Prostate gland (tissue), 2 donors: Measurements from ENCODE around the gene DSCAM. TPM values are rescaled to one million over a fixed set of nuclear protein-coding genes. Genes with fewer than 3 reads are reported as not detected.

Experiments
- DNase-seq: peaks from one replicate; pipeline ENCODE4 v3.0.0-alpha.2; 2019; ENCODE audit warnings: low spot score
- H3K27ac ChIP-seq, 2 donors: fragments of 200-600 bp; sonication (generic); 2 replicates each; pipeline ENCODE4 v1.5.1; 2017 to 2019
- H3K27me3 ChIP-seq: fragments of 200-600 bp; sonication (generic); replicated peaks from 2 replicates; pipeline ENCODE4 v1.5.1; 2019; ENCODE audit not compliant: insufficient read depth
- H3K36me3 ChIP-seq, 2 donors: fragments of 200-600 bp; sonication (generic); 1 replicate in 1 of 2; 2 replicates in 1 of 2; pipeline versions ENCODE4 v1.5.1 to v1.8.1; 2017 to 2019
- H3K4me1 ChIP-seq: fragments of 200-600 bp; sonication (generic); replicated peaks from 2 replicates; pipeline ENCODE4 v1.5.1; 2019
- H3K4me3 ChIP-seq, 2 donors: fragments of 200-600 bp; sonication (generic); 2 replicates each; pipeline ENCODE4 v1.5.1; 2017 to 2019
- H3K9me3 ChIP-seq: fragments of 200-600 bp; sonication (generic); 2 replicates; pipeline ENCODE4 v1.5.1; 2017
- POLR2A ChIP-seq: fragments of 450-650 bp; IDR thresholded peaks from one replicate; pipeline ENCODE4 v1.6.1; 2016; ENCODE audit warnings: antibody characterized with exemption, mild to moderate bottlenecking
- POLR2AphosphoS5 ChIP-seq: sonication (generic); formaldehyde crosslinking; IDR thresholded peaks from one replicate; pipeline ENCODE4 v1.6.1; 2017; ENCODE audit warnings: antibody characterized with exemption
- WGBS: methylation state at CpG from one replicate; pipeline ENCODE4 v1.1.5; 2018; 5-methylcytosine and 5-hydroxymethylcytosine counted together
- intact Hi-C: fragments of 100-400 bp; cut with DNase I; formaldehyde crosslinking; loops from one replicate; pipeline ENCODE4 v1.14.2; 2022
- total RNA-seq, 2 donors: library from RNA; depleted of rRNA; stranded (reverse); fragments of >200 nt; gene quantifications; one replicate each; pipeline ENCODE4 v1.1.0, GENCODE V29; 2016
- TF ChIP-seq, protein P1 (sequence below), 4 experiments: fragments of 200-600 bp in 2 of 4; fragments of 450-650 bp in 2 of 4; sonication (generic) in 2 of 4; IDR thresholded peaks; 1 replicate in 3 of 4; 2 replicates in 1 of 4; pipeline ENCODE4 v1.5.1; 2016 to 2019; ENCODE audit warnings: antibody characterized with exemption in 4 of 4, mild to moderate bottlenecking in 2 of 4, moderate library complexity in 2 of 4

The DSCAM gene
- total RNA-seq, 2 donors from 2014 or later: under 0.01 to 1.6 TPM

DNA sequence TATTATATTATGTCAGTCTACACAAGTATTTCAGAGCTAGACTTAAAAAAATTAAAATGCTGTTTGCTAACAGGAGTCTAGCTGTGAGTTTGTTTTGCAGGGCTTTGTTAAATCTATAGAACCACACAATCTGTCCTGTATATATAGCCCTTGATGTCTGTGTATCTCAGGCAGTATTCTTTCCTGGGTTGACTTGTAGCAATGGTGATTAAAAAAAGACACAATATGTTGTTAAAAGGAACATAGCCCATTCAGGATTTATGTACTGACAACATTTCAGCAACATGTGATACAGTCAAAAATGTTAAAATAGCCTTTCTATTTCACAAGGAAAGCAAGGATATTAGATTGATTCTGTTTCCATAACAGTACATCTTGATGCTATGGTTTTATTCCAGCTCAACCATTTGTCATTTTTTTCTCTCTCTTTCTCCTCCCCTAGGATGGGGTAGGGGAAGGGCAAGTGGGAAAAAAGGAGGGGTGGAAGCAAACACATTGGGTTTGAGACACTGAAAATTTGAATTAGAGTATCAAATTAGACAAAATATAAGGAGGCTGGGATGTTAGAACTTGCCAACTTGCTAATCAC is 139.2 kb downstream of the DSCAM start:
- no peak for DNase-seq
- H3K4me3 ChIP-seq: no peak overlapping the region
- no peaks in the 10 kb centered on the region for H3K27me3 ChIP-seq
- TF ChIP-seq POLR2AphosphoS5 (no peak), POLR2A (no peak)
- TF ChIP-seq, protein P1, sequence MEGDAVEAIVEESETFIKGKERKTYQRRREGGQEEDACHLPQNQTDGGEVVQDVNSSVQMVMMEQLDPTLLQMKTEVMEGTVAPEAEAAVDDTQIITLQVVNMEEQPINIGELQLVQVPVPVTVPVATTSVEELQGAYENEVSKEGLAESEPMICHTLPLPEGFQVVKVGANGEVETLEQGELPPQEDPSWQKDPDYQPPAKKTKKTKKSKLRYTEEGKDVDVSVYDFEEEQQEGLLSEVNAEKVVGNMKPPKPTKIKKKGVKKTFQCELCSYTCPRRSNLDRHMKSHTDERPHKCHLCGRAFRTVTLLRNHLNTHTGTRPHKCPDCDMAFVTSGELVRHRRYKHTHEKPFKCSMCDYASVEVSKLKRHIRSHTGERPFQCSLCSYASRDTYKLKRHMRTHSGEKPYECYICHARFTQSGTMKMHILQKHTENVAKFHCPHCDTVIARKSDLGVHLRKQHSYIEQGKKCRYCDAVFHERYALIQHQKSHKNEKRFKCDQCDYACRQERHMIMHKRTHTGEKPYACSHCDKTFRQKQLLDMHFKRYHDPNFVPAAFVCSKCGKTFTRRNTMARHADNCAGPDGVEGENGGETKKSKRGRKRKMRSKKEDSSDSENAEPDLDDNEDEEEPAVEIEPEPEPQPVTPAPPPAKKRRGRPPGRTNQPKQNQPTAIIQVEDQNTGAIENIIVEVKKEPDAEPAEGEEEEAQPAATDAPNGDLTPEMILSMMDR (IDR thresholded peaks at IDR 0.05): no peak
- H3K27ac ChIP-seq: no peak overlapping the region
- intact Hi-C loops: no loop called here
- H3K4me1 ChIP-seq: no peaks in the 10 kb centered on the region
- no peaks in the 10 kb centered on the region for H3K36me3 ChIP-seq
- H3K9me3 ChIP-seq: no peaks in the 10 kb centered on the region

DNA sequence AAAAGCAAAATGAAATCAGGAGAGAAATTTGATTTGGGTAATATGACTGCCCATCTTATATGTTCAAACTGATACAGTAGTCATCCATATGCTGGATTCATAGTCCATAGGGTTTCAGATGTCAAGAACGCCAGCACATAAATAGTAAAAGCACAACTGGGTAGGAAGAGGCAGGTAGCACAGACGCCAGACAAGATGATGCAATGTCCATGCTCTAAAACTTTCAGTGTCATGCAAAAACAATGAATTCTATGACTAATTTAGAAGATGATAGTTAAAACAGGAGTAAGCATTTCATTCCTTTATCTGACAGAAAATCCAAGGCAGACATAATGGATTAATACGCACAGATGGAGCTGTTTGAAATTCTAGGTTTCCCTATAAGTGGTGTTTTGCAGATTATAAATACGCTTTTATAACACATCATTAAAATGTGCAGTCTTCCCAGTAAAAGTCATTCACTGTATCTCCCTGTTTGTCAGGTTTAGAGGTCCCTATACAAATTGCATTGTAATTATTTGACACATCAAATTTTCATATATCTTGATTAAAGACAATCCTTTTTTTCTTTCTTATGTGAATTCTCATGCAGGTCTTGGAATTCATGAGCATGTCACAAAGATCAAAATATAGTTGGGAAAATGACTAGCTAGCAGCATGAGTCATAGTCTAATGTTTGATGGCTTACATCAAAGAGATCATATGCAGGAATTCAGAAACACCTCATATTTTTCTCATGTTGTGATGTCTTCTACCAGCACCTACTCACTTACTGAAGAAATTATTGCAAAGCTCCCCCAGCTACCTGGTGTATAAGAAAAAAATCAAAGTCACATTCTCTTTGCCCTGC is 139.9 kb downstream of the DSCAM start:
- Histone ChIP-seq H3K9me3 (no peaks in the 10 kb centered on the region), H3K4me1 (no peaks in the 10 kb centered on the region), H3K4me3 (no peak overlapping the region), H3K27ac (no peak overlapping the region), H3K27me3 (no peaks in the 10 kb centered on the region), H3K36me3 (no peaks in the 10 kb centered on the region)
- intact Hi-C loops: no loop called here
- TF ChIP-seq POLR2A (no peak), POLR2AphosphoS5 (no peak)
- TF ChIP-seq, protein P1 (IDR thresholded peaks at IDR 0.05): no peak
- WGBS: 29% methylated on average over 4 of the region's 4 CpGs
- no peak for DNase-seq

DNA sequence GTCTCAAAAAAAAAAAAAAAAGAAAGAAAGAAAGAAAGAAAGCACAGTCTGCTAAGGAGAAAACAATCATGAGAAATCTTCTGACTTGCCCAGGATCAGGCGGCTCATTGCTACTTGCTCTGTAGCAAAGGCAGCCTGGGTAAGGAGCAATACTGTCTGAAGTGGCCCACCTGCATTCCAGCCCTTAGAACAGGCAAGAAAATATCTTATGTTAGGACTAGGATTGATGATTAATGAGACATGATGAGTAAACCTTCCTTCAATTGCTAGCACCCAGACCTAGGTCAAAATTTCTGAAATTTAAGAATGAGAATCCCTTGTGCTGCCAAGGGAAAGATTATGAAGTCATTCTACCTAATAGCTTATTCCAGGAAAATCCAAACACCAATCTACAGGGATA is 140.8 kb downstream of the DSCAM start:
- intact Hi-C loops: no loop called here
- Histone ChIP-seq H3K9me3 (no peaks in the 10 kb centered on the region), H3K4me3 (no peak overlapping the region), H3K27me3 (no peaks in the 10 kb centered on the region), H3K4me1 (no peaks in the 10 kb centered on the region), H3K27ac (no peak overlapping the region), H3K36me3 (no peaks in the 10 kb centered on the region)
- 84% methylated on average over 1 of the region's 1 CpG for WGBS
- no peak for TF ChIP-seq POLR2AphosphoS5
- TF ChIP-seq, protein P1 (IDR thresholded peaks at IDR 0.05): no peak
- TF ChIP-seq POLR2A: no peak
- no peak for DNase-seq

DNA sequence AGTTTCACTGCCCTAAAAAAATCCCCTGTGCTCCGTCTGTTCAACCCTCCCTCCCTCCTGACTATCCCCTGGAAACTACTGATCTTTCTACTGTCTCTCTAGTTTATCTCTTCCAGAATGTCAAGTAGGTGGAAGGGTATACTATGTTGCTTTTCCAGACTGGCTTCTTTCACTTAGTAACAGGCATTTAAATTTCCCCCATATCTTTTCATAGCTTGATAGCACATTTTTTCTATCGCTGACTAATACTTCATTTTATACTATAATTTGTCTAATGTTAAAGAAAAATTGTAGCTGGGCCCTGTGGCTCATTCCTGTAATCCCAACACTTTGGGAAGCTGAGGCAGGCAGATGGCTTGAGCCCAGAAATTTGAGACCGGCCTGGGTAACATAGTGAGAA is 142.8 kb downstream of the DSCAM start:
- no peaks in the 10 kb centered on the region for H3K4me1 ChIP-seq
- no peak overlapping the region for H3K27ac ChIP-seq
- H3K4me3 ChIP-seq: no peak overlapping the region
- TF ChIP-seq POLR2AphosphoS5 (no peak), POLR2A (no peak)
- TF ChIP-seq, protein P1 (IDR thresholded peaks at IDR 0.05): no peak
- intact Hi-C loops: no loop called here
- 89% methylated on average over 3 of the region's 3 CpGs for WGBS
- H3K27me3 ChIP-seq: no peaks in the 10 kb centered on the region
- no peaks in the 10 kb centered on the region for H3K36me3 ChIP-seq
- no peaks in the 10 kb centered on the region for H3K9me3 ChIP-seq
- no peak for DNase-seq

DNA sequence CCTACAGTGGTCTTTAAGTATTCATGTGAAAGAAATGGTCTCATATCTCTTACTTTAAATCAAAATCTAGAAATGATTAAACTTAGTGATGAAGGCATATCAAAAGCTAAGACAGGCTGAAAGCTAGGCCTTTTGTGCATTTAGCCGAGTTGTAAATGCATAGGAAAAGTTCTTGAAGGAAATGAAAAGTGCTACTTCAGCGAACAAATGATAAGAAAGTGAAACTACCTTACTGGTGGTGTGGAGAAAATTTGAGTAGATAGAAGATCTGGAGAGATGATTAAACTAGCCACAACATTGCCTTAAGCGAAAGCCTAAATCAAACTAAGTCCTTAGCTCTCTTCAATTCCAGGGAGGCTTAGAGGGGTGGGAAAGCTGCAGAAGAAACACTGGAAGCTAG is 147.6 kb downstream of the DSCAM start:
- no peak overlapping the region for H3K27ac ChIP-seq
- no peak for TF ChIP-seq POLR2AphosphoS5
- TF ChIP-seq, protein P1 (IDR thresholded peaks at IDR 0.05): no peak
- TF ChIP-seq POLR2A: no peak
- no peak for DNase-seq
- H3K9me3 ChIP-seq: no peaks in the 10 kb centered on the region
- intact Hi-C loops: no loop called here
- 96% methylated on average over 3 of the region's 3 CpGs for WGBS
- H3K4me1 ChIP-seq: no peaks in the 10 kb centered on the region
- H3K4me3 ChIP-seq: no peak overlapping the region
- H3K27me3 ChIP-seq: no peaks in the 10 kb centered on the region
- no peaks in the 10 kb centered on the region for H3K36me3 ChIP-seq
